ENCODE data around the gene OR52A5.
"Not testable (repeated sequence)": the region's sequence is repeated elsewhere in the genome, so short reads cannot be mapped to it uniquely, and the experiment has no call there.

The OR52A5 gene

DNA sequence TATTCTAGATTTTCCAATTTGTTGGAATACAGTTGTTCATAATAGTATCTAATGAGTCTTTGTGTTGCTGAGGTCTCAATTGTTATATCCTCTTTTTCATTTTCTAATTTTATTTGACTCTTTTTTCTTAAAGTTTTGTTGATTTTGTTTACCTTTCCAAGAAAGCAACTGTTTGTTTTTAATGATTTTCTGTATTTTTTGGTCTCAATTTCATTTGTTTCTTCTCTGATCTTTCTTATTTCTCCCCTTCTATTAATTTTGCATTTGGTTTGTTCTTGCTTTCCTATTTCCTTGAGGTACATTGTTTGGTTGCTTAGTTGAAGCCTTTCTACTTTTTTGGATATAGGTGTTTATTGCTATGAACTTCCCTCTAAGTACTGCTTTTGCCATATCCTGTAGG, 21.6 kb upstream of the OR52A5 start:
- Histone ChIP-seq H3K9me3 (no peaks in the 10 kb centered on the region), H3K27me3 (no peaks in the 10 kb centered on the region), H3K4me3 (ENCODE audit: low read depth, low read length) (no peak overlapping the region), H3K4me1 (no peaks in the 10 kb centered on the region), H3K36me3 (no peaks in the 10 kb centered on the region)
- TF ChIP-seq, protein P1, sequence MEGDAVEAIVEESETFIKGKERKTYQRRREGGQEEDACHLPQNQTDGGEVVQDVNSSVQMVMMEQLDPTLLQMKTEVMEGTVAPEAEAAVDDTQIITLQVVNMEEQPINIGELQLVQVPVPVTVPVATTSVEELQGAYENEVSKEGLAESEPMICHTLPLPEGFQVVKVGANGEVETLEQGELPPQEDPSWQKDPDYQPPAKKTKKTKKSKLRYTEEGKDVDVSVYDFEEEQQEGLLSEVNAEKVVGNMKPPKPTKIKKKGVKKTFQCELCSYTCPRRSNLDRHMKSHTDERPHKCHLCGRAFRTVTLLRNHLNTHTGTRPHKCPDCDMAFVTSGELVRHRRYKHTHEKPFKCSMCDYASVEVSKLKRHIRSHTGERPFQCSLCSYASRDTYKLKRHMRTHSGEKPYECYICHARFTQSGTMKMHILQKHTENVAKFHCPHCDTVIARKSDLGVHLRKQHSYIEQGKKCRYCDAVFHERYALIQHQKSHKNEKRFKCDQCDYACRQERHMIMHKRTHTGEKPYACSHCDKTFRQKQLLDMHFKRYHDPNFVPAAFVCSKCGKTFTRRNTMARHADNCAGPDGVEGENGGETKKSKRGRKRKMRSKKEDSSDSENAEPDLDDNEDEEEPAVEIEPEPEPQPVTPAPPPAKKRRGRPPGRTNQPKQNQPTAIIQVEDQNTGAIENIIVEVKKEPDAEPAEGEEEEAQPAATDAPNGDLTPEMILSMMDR (IDR thresholded peaks at IDR 0.05; ENCODE audit: low read depth, low read length): no peak
- no peak for DNase-seq

DNA sequence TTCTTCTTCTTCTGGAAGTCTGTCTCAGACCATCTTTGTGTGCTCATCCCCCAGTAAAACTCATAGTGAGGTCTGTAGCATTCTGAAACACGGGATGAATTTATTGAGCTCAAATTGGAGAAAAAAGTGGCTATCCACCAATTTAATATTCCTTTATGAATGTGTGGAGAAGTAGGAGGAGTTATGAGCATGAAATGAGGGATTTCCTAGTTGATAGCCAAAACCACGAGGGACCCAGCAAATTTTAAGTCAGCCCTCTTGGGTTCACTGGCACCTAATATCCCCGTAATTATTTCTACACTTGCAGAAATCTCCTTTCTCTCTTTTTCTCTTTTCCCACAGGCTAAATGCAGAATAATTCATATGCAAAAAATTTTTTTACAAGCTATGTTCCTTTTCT, 16.5 kb upstream of the OR52A5 start, which contains the start of gene OR52A1:
Gene OR52A1 (minus strand): TSS at position 101 of the 400 bp plus-strand sequence. CDS start 2,388 bp downstream, outside the sequence.
- TF ChIP-seq, protein P1 (IDR thresholded peaks at IDR 0.05; ENCODE audit: low read depth, low read length): no peak
- Histone ChIP-seq H3K27me3 (no peaks in the 10 kb centered on the region), H3K9me3 (no peaks in the 10 kb centered on the region), H3K36me3 (no peaks in the 10 kb centered on the region), H3K4me1 (no peaks in the 10 kb centered on the region), H3K4me3 (ENCODE audit: low read depth, low read length) (no peak within 1 kb of the TSS)
- no peak for DNase-seq

DNA sequence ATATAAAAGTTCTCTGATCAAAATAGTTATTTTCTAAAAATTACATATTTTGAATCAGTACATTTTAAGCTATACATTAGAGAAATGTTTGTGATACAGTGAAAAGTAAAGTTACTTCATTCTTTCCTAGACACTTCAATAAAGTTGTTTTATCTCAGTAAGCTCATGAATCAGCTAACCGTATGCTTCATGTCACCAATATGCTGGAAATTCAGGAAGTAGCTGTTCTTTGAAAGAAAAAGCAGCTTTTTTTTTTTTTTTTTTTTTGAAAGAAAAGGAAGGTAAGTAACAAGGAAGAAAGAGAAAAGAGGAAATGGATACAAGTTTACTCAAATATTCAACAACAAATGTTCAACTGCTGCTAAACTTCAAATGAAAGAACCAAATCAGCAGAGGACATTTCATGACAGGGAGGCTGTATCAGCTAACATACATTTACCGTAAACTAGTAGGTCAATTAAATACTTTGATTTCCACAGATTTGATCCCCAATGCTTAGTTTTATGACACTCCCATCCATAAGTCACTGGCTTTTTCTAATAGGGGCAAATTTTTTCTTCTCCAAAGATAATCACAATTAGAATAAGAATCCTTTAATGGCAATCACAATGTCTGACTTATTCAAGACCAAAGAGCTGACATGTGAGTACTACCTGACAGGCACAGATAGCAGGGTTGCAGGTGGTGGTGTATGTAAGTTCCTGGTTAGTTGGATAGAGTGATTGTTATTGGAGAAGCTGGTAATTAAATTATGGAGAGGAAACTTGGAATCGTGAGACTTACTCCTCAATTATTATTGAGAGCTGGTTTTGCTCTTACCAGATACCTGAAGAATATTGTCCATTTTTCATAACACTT, 15.6 kb upstream of the OR52A5 start:
- H3K4me3 ChIP-seq (ENCODE audit: low read depth, low read length): no peak overlapping the region
- H3K36me3 ChIP-seq: no peaks in the 10 kb centered on the region
- no peaks in the 10 kb centered on the region for H3K27me3 ChIP-seq
- TF ChIP-seq, protein P1 (IDR thresholded peaks at IDR 0.05; ENCODE audit: low read depth, low read length): no peak
- H3K9me3 ChIP-seq: no peaks in the 10 kb centered on the region
- no peak for DNase-seq
- H3K4me1 ChIP-seq: no peaks in the 10 kb centered on the region

DNA sequence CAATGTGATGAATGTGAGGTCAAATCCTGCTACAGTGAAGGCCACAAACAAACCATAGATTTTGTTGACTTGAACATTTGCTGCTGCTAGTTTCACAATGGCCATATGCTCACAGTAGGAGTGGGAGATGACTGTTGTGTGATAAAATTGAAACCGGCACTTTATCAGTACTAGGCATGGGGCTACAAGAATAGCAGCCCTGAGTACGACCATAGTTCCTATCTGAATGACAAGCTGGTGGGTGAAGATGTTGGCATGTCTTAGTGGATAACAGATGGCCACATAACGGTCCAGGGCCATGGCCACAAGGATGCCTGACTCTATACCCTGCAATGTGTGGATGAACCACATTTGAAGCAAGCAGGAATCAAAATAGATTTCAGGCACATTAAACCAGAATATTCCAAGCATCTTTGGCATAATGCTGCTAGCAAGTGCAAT, 13.6 kb upstream of the OR52A5 start:
- TF ChIP-seq, protein P1 (IDR thresholded peaks at IDR 0.05; ENCODE audit: low read depth, low read length): no peak
- H3K36me3 ChIP-seq: no peaks in the 10 kb centered on the region
- no peaks in the 10 kb centered on the region for H3K27me3 ChIP-seq
- no peak for DNase-seq
- H3K4me3 ChIP-seq (ENCODE audit: low read depth, low read length): no peak overlapping the region
- no peaks in the 10 kb centered on the region for H3K4me1 ChIP-seq
- H3K9me3 ChIP-seq: no peaks in the 10 kb centered on the region

DNA sequence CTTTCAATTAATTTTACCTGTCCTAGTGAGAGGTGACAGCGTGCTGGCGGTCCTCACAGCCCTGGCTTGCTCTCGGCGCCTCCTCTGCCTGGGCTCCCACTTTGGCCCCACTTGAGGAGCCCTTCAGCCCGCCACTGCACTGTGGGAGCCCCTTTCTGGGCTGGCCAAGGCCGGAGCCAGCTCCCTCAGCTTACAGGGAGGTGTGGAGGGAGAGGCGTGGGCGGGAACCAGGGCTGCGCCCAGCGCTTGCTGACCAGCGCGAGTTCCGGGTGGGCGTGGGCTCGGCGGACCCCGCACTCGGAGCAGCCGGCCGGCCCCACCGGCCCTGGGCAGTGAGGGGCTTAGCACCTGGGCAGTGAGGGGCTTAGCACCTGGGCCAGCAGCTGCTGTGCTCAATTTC, 6.0 kb upstream of the OR52A5 start:
- not testable (repeated sequence) for H3K27me3 ChIP-seq, H3K4me1 ChIP-seq

DNA sequence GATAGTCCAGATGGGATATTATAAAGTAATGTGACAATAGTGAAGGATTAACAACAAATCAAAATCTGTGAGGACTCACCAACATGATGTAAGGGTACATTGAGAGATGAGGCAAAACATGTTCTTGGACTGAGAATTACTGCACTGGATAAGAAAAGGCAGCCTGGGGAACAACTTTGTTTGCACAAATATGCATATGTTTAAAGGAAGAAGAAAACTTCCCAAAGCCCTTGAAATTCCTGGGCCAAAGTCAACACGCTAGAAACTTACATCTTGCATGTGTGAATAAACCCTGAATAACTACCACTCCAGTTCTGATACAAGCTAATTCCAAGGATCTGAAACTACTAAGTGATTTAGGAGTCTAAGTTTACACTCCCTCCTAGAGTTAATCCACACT, 1.1 kb downstream of the OR52A5 start:
- no peaks in the 10 kb centered on the region for H3K36me3 ChIP-seq
- no peaks in the 10 kb centered on the region for H3K4me1 ChIP-seq
- TF ChIP-seq, protein P1 (IDR thresholded peaks at IDR 0.05; ENCODE audit: low read depth, low read length): no peak
- H3K4me3 ChIP-seq (ENCODE audit: low read depth, low read length): no peak overlapping the region
- H3K9me3 ChIP-seq: no peaks in the 10 kb centered on the region
- H3K27me3 ChIP-seq: no peaks in the 10 kb centered on the region
- DNase-seq: no peak

More for the DNA sequence above, 6.0 kb upstream of the OR52A5 start:
- DNase-seq; H3K9me3 ChIP-seq; H3K4me3 ChIP-seq (ENCODE audit: low read depth, low read length); H3K36me3 ChIP-seq: not testable (repeated sequence)
